ENCODE results near the gene CASTOR1.

GRCh38 chr22:30250039-30250565, 39.2 kb downstream of the CASTOR1 start:
- TF ChIP-seq CTCF (IDR thresholded peaks at IDR 0.05) (no peak), POLR2A (IDR thresholded peaks at IDR 0.05) (no peak)

Measured in heart left ventricle (tissue), 13 donors.